K562 (cell line): Measurements from ENCODE around the gene MMEL1. TPM values are rescaled to one million over a fixed set of nuclear protein-coding genes. Genes with fewer than 3 reads are reported as not detected.

Experiments
- ATAC-seq: fragments of 200-7000 bp; cut with Tn5 transposase; 3 replicates; pipeline ENCODE4 v1.9.1; 2020; ENCODE audit warnings: moderate library complexity
- BruUV-seq: library from RNA; stranded (reverse); fragments of 400-500 nt; replicated peaks from 2 replicates; lab custom pipeline; 2021; lab: Mats Ljungman, UMichigan
- CTCF ChIA-PET: fragments of 300-600 bp; formaldehyde crosslinking; extraction: SDS; loops from one replicate; lab custom pipeline; 2021; ENCODE audit warnings: low intra/inter-chr PET ratio; lab: Yijun Ruan, JAX
- POLR2A ChIA-PET: fragments of 300-600, 350-650 bp; sonication (Branson Sonifier 250); formaldehyde crosslinking; extraction: SDS; loops from one replicate; lab custom pipeline; 2021; ENCODE audit warnings: antibody characterized with exemption, inconsistent platforms; lab: Yijun Ruan, JAX
- DNase-seq, 4 experiments: peaks; one replicate each; pipeline versions ENCODE4 v3.0.0 to v3.0.0-alpha.2; 2011 to 2018; ENCODE audit warnings: low spot score in 3 of 4, mixed read lengths in 3 of 4; ENCODE audit errors: extremely low read depth in 1 of 4
- FAIRE-seq: peaks from 2 replicates; lab custom pipeline; 2011; peaks lifted over from hg19 to GRCh38; lab: Jason Lieb, UNC
- H2AFZ ChIP-seq: 2 replicates; pipeline ENCODE4 v1.6.0; 2011; ENCODE audit warnings: low read depth, low read length, control low read depth, inconsistent platforms
- H3K27ac ChIP-seq: fragments of 200-600 bp; 3 replicates; pipeline ENCODE4 v1.8.0; 2011; ENCODE audit warnings: low read depth, mild to moderate bottlenecking, control low read depth, inconsistent platforms, low read length, moderate library complexity, mixed read lengths; ENCODE audit errors: extremely low read depth
- H3K27me3 ChIP-seq, 2 experiments: fragments of 300-600 bp in 1 of 2; 2 replicates in 1 of 2; 3 replicates in 1 of 2; pipeline versions ENCODE4 v1.6.0 to v1.8.0; 2011; ENCODE audit warnings: inconsistent platforms in 2 of 2, low read length in 2 of 2, mild to moderate bottlenecking in 1 of 2, mixed read lengths in 1 of 2, moderate library complexity in 1 of 2; ENCODE audit not compliant: control insufficient read depth in 2 of 2, insufficient read depth in 2 of 2
- H3K36me3 ChIP-seq: fragments of 300-600 bp; 3 replicates; pipeline ENCODE4 v1.8.0; 2011; ENCODE audit warnings: mild to moderate bottlenecking, low read length, inconsistent platforms; ENCODE audit not compliant: control insufficient read depth, insufficient read depth
- H3K4me1 ChIP-seq, 2 experiments: fragments of 200-600 bp in 1 of 2; replicated peaks in 1 of 2; 2 replicates in 1 of 2; 3 replicates in 1 of 2; pipeline versions ENCODE4 v1.5.1 to v1.8.0; 2011; ENCODE audit warnings: inconsistent platforms in 2 of 2, low read length in 2 of 2, mild to moderate bottlenecking in 1 of 2, mixed read lengths in 1 of 2, moderate library complexity in 1 of 2; ENCODE audit not compliant: control insufficient read depth in 2 of 2, insufficient read depth in 2 of 2
- H3K4me2 ChIP-seq: 2 replicates; pipeline ENCODE4 v1.6.1; 2011; ENCODE audit warnings: low read length, control low read depth, inconsistent platforms, mixed read lengths; ENCODE audit not compliant: insufficient read depth
- H3K4me3 ChIP-seq: fragments of 200-600 bp; sonication (generic), shearing (Covaris generic); 2 replicates; pipeline ENCODE4 v1.5.1; 2016; ENCODE audit warnings: control low read depth, inconsistent platforms
- H3K79me2 ChIP-seq: fragments of 200-600 bp; 3 replicates; pipeline ENCODE4 v1.8.0; 2011; ENCODE audit warnings: low read length, inconsistent platforms; ENCODE audit not compliant: control insufficient read depth, insufficient read depth
- H3K9ac ChIP-seq, 2 experiments: 2 replicates each; pipeline versions ENCODE4 v1.6.0 to v1.6.1; 2011; ENCODE audit warnings: low read depth in 2 of 2, low read length in 2 of 2, control low read depth in 1 of 2, inconsistent platforms in 1 of 2, mild to moderate bottlenecking in 1 of 2, mixed read lengths in 1 of 2; ENCODE audit not compliant: insufficient read depth in 1 of 2
- H3K9me1 ChIP-seq: one replicate; pipeline ENCODE4 v1.6.0; 2011; ENCODE audit warnings: inconsistent platforms, mild to moderate bottlenecking, low read length, moderate library complexity; ENCODE audit not compliant: control insufficient read depth, insufficient read depth
- H3K9me3 ChIP-seq: replicated peaks from 2 replicates; pipeline ENCODE4 v1.5.1; 2011; ENCODE audit warnings: low read depth, low read length, inconsistent platforms; ENCODE audit not compliant: control insufficient read depth, insufficient read depth
- H4K20me1 ChIP-seq: replicated peaks from 2 replicates; pipeline ENCODE4 v1.6.1; 2011; ENCODE audit warnings: low read length, inconsistent platforms, mixed read lengths; ENCODE audit not compliant: control insufficient read depth, insufficient read depth
- CGGBP1 ChIP-seq: fragments of 250-450 bp; sonication (Bioruptor Pico); IDR thresholded peaks from 2 replicates; pipeline ENCODE4 v1.9.0; 2021; ENCODE audit warnings: mild to moderate bottlenecking
- CHD1 ChIP-seq: fragments of 200-600 bp; sonication (generic); IDR thresholded peaks from one replicate; pipeline ENCODE4 v1.6.1; 2012; ENCODE audit warnings: mild to moderate bottlenecking, moderate library complexity, low read length, inconsistent platforms
- ILK ChIP-seq: fragments of 450-650 bp; IDR thresholded peaks from 2 replicates; pipeline ENCODE4 v1.6.1; 2016; ENCODE audit warnings: missing genetic modification characterization, low read depth, mild to moderate bottlenecking, missing compliant biosample characterization, moderate library complexity, borderline replicate concordance
- TFAP4 ChIP-seq: sonication (generic); formaldehyde crosslinking; IDR thresholded peaks from 2 replicates; pipeline ENCODE4 v1.8.0; 2022; ENCODE audit warnings: missing genetic modification reagents, mild to moderate bottlenecking, moderate library complexity, borderline replicate concordance
- U2AF2 ChIP-seq: fragments of 200-400 bp; formaldehyde crosslinking; optimal IDR thresholded peaks from 2 replicates; pipeline ENCODE3; 2017; ENCODE audit warnings: low read depth, mild to moderate bottlenecking, low read length
- ZNF143 ChIP-seq: sonication (generic); formaldehyde crosslinking; IDR thresholded peaks from 2 replicates; pipeline ENCODE4 v1.9.0; 2022; ENCODE audit warnings: mild to moderate bottlenecking, missing genetic modification reagents
- ZNF511 ChIP-seq: sonication (generic); formaldehyde crosslinking; IDR thresholded peaks from 2 replicates; pipeline ENCODE4 v1.8.0; 2022; ENCODE audit warnings: mild to moderate bottlenecking, missing genetic modification reagents
- ZNF668 ChIP-seq: fragments of 250-450 bp; sonication (Bioruptor Pico); IDR thresholded peaks from 2 replicates; pipeline ENCODE4 v1.8.0; 2022; ENCODE audit warnings: mild to moderate bottlenecking, inconsistent platforms
- WGBS: fragments of 100-300 bp; shearing (Covaris generic); methylation state at CpG from one replicate; pipeline ENCODE4 v1.1.6; 2016; ENCODE audit warnings: low coverage, mixed read lengths; ENCODE audit not compliant: insufficient coverage; ENCODE audit errors: missing lambda C conversion rate; 5-methylcytosine and 5-hydroxymethylcytosine counted together
- in situ Hi-C: fragments of 300-500 bp; cut with MboI; formaldehyde crosslinking; loops from 4 replicates; pipeline ENCODE4 v1.15.0; 2018; ENCODE audit warnings: inconsistent platforms, mixed read lengths
- intact Hi-C: fragments of 100-400 bp; cut with micrococcal nuclease; formaldehyde crosslinking; loops from 2 replicates; pipeline ENCODE4 v1.14.2; 2022
- polyA plus RNA-seq, 8 experiments: library from polyadenylated mRNA; depleted of rRNA in 4 of 8; stranded (reverse) in 5 of 8; unstranded in 3 of 8; fragments of >200 nt; fragmentation: Nextera tagmentation in 2 of 8; fragmentation: Illumina TruSeq in 1 of 8; extraction: Ambion mirVana in 2 of 8; extraction: Trizol in 1 of 8; gene quantifications; 2 replicates each; pipeline versions ENCODE4 v1.2.1 to v1.2.3, GENCODE V29; 2011 to 2014; ENCODE audit warnings: inconsistent platforms in 1 of 8, missing spikeins in 1 of 8
- total RNA-seq, 7 experiments: library from RNA; depleted of rRNA in 6 of 7; stranded (reverse); fragments of >200 nt in 6 of 7; fragmentation: Illumina TruSeq in 2 of 7; extraction: Trizol in 2 of 7; gene quantifications; 2 replicates each; pipeline versions ENCODE4 v1.2.1 to v1.2.3, GENCODE V29; 2011 to 2021; ENCODE audit warnings: low replicate concordance in 1 of 7

MMEL1 gene
- total and polyA plus RNA-seq, 9 of the 15 experiments (the other 6 are each of a cell fraction or from before 2014, with no cell fraction given): not detected

- ChIA-PET CTCF (no interaction called here), POLR2A (interaction anchor here (1.0 to 1.6 kb wide), 2 partner anchors 21 to 38 kb away, joined by 3 to 4 read pairs; no protein-coding TSS in a partner anchor)
- Histone ChIP-seq H3K9ac (no peak overlapping the region), H3K27ac (no peak overlapping the region), H3K9me1 (no peaks in the 10 kb centered on the region), H3K36me3 (0 out of 3 replicates have a peak, but pooled peaks cover 4% of the 10 kb centered on the region), H2AFZ (no peak overlapping the region), H3K4me2 (no peak overlapping the region), H3K4me3 (no peak overlapping the region), H4K20me1 (no peaks in the 10 kb centered on the region), H3K79me2 (peaks cover 8% of the 10 kb centered on the region; the same call in 1 of the 3 replicates), H3K9me3 (no peaks in the 10 kb centered on the region), H3K4me1 (peaks cover 29 to 45% of the 10 kb centered on the region in 2 experiments)
- ATAC-seq (no peak), FAIRE-seq (no peak)
- intact Hi-C loops: no loop called here
- no peak for TF ChIP-seq CHD1
- 0 out of 2 replicates have a peak, but pooled peaks have one; percentile 40 for TF ChIP-seq TFAP4
- TF ChIP-seq, all 486 proteins: peak for 1
- 8% methylated on average over 7 of the region's 7 CpGs for WGBS
- H3K27me3 ChIP-seq: peaks cover 12 to 21% of the 10 kb centered on the region in 2 experiments
- no TSS peak for BruUV-seq
- in situ Hi-C loops: no loop called here
- DNase-seq: no peak
Observed at GRCh38 chr1:2582391-2582790, 50.4 kb downstream of the MMEL1 start.

GRCh38 chr1:2580691-2581090 is 52.1 kb downstream of the MMEL1 start:
- in situ Hi-C loops: no loop called here

More at GRCh38 chr1:2580691-2581090, 52.1 kb downstream of the MMEL1 start:
- ChIA-PET CTCF (no interaction called here), POLR2A (no interaction called here)
- Histone ChIP-seq H3K79me2 (peaks cover 6% of the 10 kb centered on the region; the same call in 1 of the 3 replicates), H3K9ac (0 out of 4 replicates have a peak overlapping the region, but pooled peaks of 1 of the 2 experiments have one; percentile 13), H3K27ac (no peak overlapping the region), H3K4me1 (peaks cover 27 to 44% of the 10 kb centered on the region in 2 experiments), H3K27me3 (peaks cover 12 to 27% of the 10 kb centered on the region in 2 experiments), H4K20me1 (no peaks in the 10 kb centered on the region), H3K4me2 (no peak overlapping the region), H2AFZ (no peak overlapping the region), H3K9me3 (no peaks in the 10 kb centered on the region), H3K36me3 (0 out of 3 replicates have a peak, but pooled peaks cover 4% of the 10 kb centered on the region), H3K9me1 (no peaks in the 10 kb centered on the region), H3K4me3 (no peak overlapping the region)
- ATAC-seq (no peak), FAIRE-seq (no peak), DNase-seq (no peak)
- TF ChIP-seq U2AF2: no peak
- TF ChIP-seq ZNF143 (CRISPR knock-in tag): no peak
- TF ChIP-seq ILK (tag): no peak
- TF ChIP-seq ZNF668 (CRISPR knock-in tag): no peak
- TF ChIP-seq CGGBP1 (CRISPR knock-in tag): no peak
- TF ChIP-seq ZNF511: no peak
- no TSS peak for BruUV-seq
- intact Hi-C loops: no loop called here
- WGBS: 16% methylated on average over 10 of the region's 10 CpGs
